Spleen (tissue), 11 donors: ENCODE results near the gene INPP4A. TPM values are rescaled to one million over a fixed set of nuclear protein-coding genes. Genes with fewer than 3 reads are reported as not detected.

ENCODE experiments used
- DNase-seq: peaks from one replicate; pipeline ENCODE4 v3.0.0-alpha.2; 2020
- H3K27ac ChIP-seq, 8 donors: fragments of 200-600 bp; sonication (generic) in 7 of 8; 1 replicate in 4 of 8; 2 replicates in 4 of 8; pipeline versions ENCODE4 v1.5.0 to v1.8.0; 2016 to 2021; ENCODE audit warnings: inconsistent platforms in 4 of 8, mild to moderate bottlenecking in 4 of 8, moderate library complexity in 1 of 8
- H3K27me3 ChIP-seq, 7 donors: fragments of 200-600 bp; sonication (generic) in 6 of 7; replicated peaks in 1 of 7; 1 replicate in 4 of 7; 2 replicates in 3 of 7; pipeline versions ENCODE4 v1.5.0 to v1.8.0; 2016 to 2021; ENCODE audit warnings: inconsistent platforms in 3 of 7, mild to moderate bottlenecking in 1 of 7
- H3K36me3 ChIP-seq, 6 donors: fragments of 200-600 bp; sonication (generic) in 5 of 6; 1 replicate in 4 of 6; 2 replicates in 2 of 6; pipeline versions ENCODE4 v1.5.0 to v1.8.0; 2016 to 2021; ENCODE audit warnings: inconsistent platforms in 2 of 6
- H3K4me1 ChIP-seq, 6 donors: fragments of 200-600 bp; sonication (generic) in 5 of 6; 1 replicate in 3 of 6; 2 replicates in 3 of 6; pipeline versions ENCODE4 v1.5.0 to v1.8.0; 2016 to 2021; ENCODE audit warnings: inconsistent platforms in 3 of 6
- H3K4me3 ChIP-seq, 8 donors: fragments of 200-600 bp; sonication (generic) in 7 of 8; 1 replicate in 4 of 8; 2 replicates in 4 of 8; pipeline versions ENCODE4 v1.5.0 to v1.8.0; 2016 to 2021; ENCODE audit warnings: inconsistent platforms in 4 of 8, mild to moderate bottlenecking in 4 of 8, moderate library complexity in 2 of 8
- H3K9me3 ChIP-seq, 8 donors: fragments of 200-600 bp; sonication (generic) in 7 of 8; 1 replicate in 4 of 8; 2 replicates in 4 of 8; pipeline versions ENCODE4 v1.5.0 to v1.8.0; 2016 to 2021; ENCODE audit warnings: inconsistent platforms in 4 of 8
- CTCF ChIP-seq, 11 experiments: fragments of 200-600 bp in 7 of 11; fragments of 450-650 bp in 4 of 11; sonication (generic) in 4 of 11; IDR thresholded peaks in 8 of 11; conservative IDR thresholded peaks in 3 of 11; 1 replicate in 7 of 11; 2 replicates in 4 of 11; pipeline versions ENCODE4 v1.4.0 to v1.8.0; 2016 to 2021; ENCODE audit warnings: antibody characterized with exemption in 11 of 11, inconsistent platforms in 4 of 11, mild to moderate bottlenecking in 1 of 11
- POLR2A ChIP-seq, 3 donors: fragments of 450-650 bp; IDR thresholded peaks; one replicate each; pipeline ENCODE4 v1.5.1; 2017; ENCODE audit warnings: antibody characterized with exemption in 3 of 3, mild to moderate bottlenecking in 1 of 3
- POLR2AphosphoS5 ChIP-seq, 3 donors: sonication (generic); formaldehyde crosslinking; IDR thresholded peaks; one replicate each; pipeline ENCODE4 v1.5.1; 2017; ENCODE audit warnings: antibody characterized with exemption in 3 of 3
- WGBS, 5 donors: extraction: QIAGEN DNeasy Blood & Tissue Kit in 3 of 5; methylation state at CpG; one replicate each; pipeline versions ENCODE4 v1.1.5 to v1.1.7; 2013 to 2018; 5-methylcytosine and 5-hydroxymethylcytosine counted together
- intact Hi-C: fragments of 100-400 bp; cut with DNase I; formaldehyde crosslinking; loops from one replicate; pipeline ENCODE4 v1.15.0; 2023; ENCODE audit warnings: low total_unique reads
- polyA plus RNA-seq, 3 donors: library from polyadenylated mRNA; stranded (reverse); fragments of 200-250 nt; gene quantifications; one replicate each; pipeline ENCODE4 v1.2.1, GENCODE V29; 2013
- total RNA-seq, 7 donors: library from RNA; depleted of rRNA in 3 of 7; stranded (reverse); fragments of >200 nt in 3 of 7; fragmentation: NEBNext Ultra II Directional in 4 of 7; extraction: Animal tissue kit (Norgen Biotek cat#: 25700) in 4 of 7; gene quantifications; one replicate each; pipeline versions ENCODE4 v1.1.0 to v1.2.1, GENCODE V29; 2016 to 2021
- donor health status: healthy with polysubstance abuse.
- donor health status: DM: no; HTN: no; CAD: no; lungs with moderate emphysema.
- donor health status: DM: no; HTN: no; CAD: no.
- donor health status: Bipolar disorder and iron deficiency.
- donor health status: healthy.
- donor health status: DM: no; HTN: no; CAD: no.
- donor health status: DM: yes; HTN: yes; CAD: no.

INPP4A gene
- total and polyA plus RNA-seq, 10 donors = 6.4 to 102 (median 69.2) TPM

- intact Hi-C loops = no loop called here
- WGBS, 5 donors = 86 to 95% (median 89%) methylated on average over 3 of the region's 3 CpGs
- Histone ChIP-seq H3K27ac (peak overlapping the region in 5 of 8 donors; percentile 19 to 91 (median 87)), H3K9me3 (no peaks in the 10 kb centered on the region), H3K27me3 (no peaks in the 10 kb centered on the region), H3K4me3 (no peak overlapping the region), H3K4me1 (peaks cover 41 to 100% (median 96%) of the 10 kb centered on the region in 6 donors), H3K36me3 (peaks cover 0 to 12% (median 0%) of the 10 kb centered on the region in 6 donors)
- TF ChIP-seq POLR2AphosphoS5 (IDR thresholded peaks at IDR 0.05) (no peak), CTCF (IDR thresholded peaks at IDR 0.05 in 8 of 11, conservative IDR thresholded peaks at IDR 0.05 in 3 of 11) (no peak), POLR2A (IDR thresholded peaks at IDR 0.05) (no peak)
- no peak for DNase-seq
Observed at GRCh38 chr2:98467652-98468051, 23.0 kb downstream of the INPP4A start.

- TF ChIP-seq POLR2AphosphoS5 (IDR thresholded peaks at IDR 0.05) (no peak), CTCF (IDR thresholded peaks at IDR 0.05 in 8 of 11, conservative IDR thresholded peaks at IDR 0.05 in 3 of 11) (no peak), POLR2A (IDR thresholded peaks at IDR 0.05) (no peak)
- peaks cover 0 to 12% (median 0%) of the 10 kb centered on the region in 6 donors for H3K36me3 ChIP-seq
- H3K4me1 ChIP-seq = peaks cover 30 to 100% (median 92%) of the 10 kb centered on the region in 6 donors
- H3K27me3 ChIP-seq = no peaks in the 10 kb centered on the region
- WGBS, 5 donors = 68 to 86% (median 72%) methylated on average over 5 of the region's 5 CpGs
- DNase-seq = peak; percentile 22
- H3K4me3 ChIP-seq = no peak overlapping the region
- H3K27ac ChIP-seq = peak overlapping the region in 3 of 8 donors; percentile 71 to 91 (median 89)
- H3K9me3 ChIP-seq = no peaks in the 10 kb centered on the region
- intact Hi-C loops = no loop called here
Observed at GRCh38 chr2:98468621-98469236, 24.1 kb downstream of the INPP4A start.

- H3K36me3 ChIP-seq = peaks cover 0 to 12% (median 0%) of the 10 kb centered on the region in 6 donors
- no peak overlapping the region for H3K4me3 ChIP-seq
- TF ChIP-seq CTCF (IDR thresholded peaks at IDR 0.05 in 8 of 11, conservative IDR thresholded peaks at IDR 0.05 in 3 of 11) (no peak), POLR2AphosphoS5 (IDR thresholded peaks at IDR 0.05) (peak in 2 of 3 donors; percentile 5 to 46)
- no peaks in the 10 kb centered on the region for H3K27me3 ChIP-seq
- intact Hi-C loops = no loop called here
- peak overlapping the region in 4 of 8 donors; percentile 2 to 71 (median 34) for H3K27ac ChIP-seq
- H3K4me1 ChIP-seq = peaks cover 24 to 100% (median 90%) of the 10 kb centered on the region in 6 donors
- WGBS, 5 donors = 87 to 93% (median 87%) methylated on average over 10 to 11 of the region's 11 CpGs
- DNase-seq = peak; percentile 65
- H3K9me3 ChIP-seq = no peaks in the 10 kb centered on the region
Observed at GRCh38 chr2:98469862-98470544, 25.3 kb downstream of the INPP4A start.

GRCh38 chr2:98470851-98471255 lies 26.2 kb downstream of the INPP4A start:
- TF ChIP-seq POLR2AphosphoS5 (IDR thresholded peaks at IDR 0.05) = no peak
- TF ChIP-seq POLR2A (IDR thresholded peaks at IDR 0.05) = no peak
- TF ChIP-seq CTCF (IDR thresholded peaks at IDR 0.05 in 8 of 11, conservative IDR thresholded peaks at IDR 0.05 in 3 of 11) = no peak
- Histone ChIP-seq H3K27me3 (no peaks in the 10 kb centered on the region), H3K4me1 (peaks cover 17 to 100% (median 84%) of the 10 kb centered on the region in 6 donors), H3K9me3 (no peaks in the 10 kb centered on the region), H3K36me3 (peaks cover 0 to 12% (median 0%) of the 10 kb centered on the region in 6 donors), H3K4me3 (no peak overlapping the region), H3K27ac (peak overlapping the region in 3 of 8 donors; percentile 4 to 71 (median 64))
- intact Hi-C loops = no loop called here
- 79 to 86% (median 83%) methylated on average over 7 of the region's 7 CpGs for whole genome bisulfite sequencing, 5 donors
- DNase-seq = no peak
